Bronchial epithelial cell (primary cell): ENCODE results near the gene TOM1L2. TPM values are rescaled to one million over a fixed set of nuclear protein-coding genes. Genes with fewer than 3 reads are reported as not detected.

Experiments used
- DNase-seq: peaks from one replicate; pipeline ENCODE4 v3.0.0-alpha.2; 2010; ENCODE audit warnings: low read depth
- FAIRE-seq: peaks from 2 replicates; lab custom pipeline; 2011; peaks lifted over from hg19 to GRCh38; lab: Jason Lieb, UNC
- H3K27me3 ChIP-seq: 2 replicates; pipeline ENCODE4 v1.5.1; 2011; ENCODE audit warnings: low read length; ENCODE audit not compliant: control insufficient read depth, insufficient read depth
- H3K36me3 ChIP-seq: 2 replicates; pipeline ENCODE4 v1.5.1; 2011; ENCODE audit warnings: low read length; ENCODE audit not compliant: control insufficient read depth, insufficient read depth
- H3K4me3 ChIP-seq: 2 replicates; pipeline ENCODE4 v1.5.1; 2011; ENCODE audit warnings: mild to moderate bottlenecking, low read depth, low read length, control low read depth
- total RNA-seq: library from RNA; depleted of rRNA; stranded (reverse); fragments of >200 nt; gene quantifications from 2 replicates; pipeline ENCODE4 v1.2.1, GENCODE V29; 2014
- TF ChIP-seq, protein P1 (sequence below): IDR thresholded peaks from 2 replicates; pipeline ENCODE4 v1.5.1; 2011; ENCODE audit warnings: mild to moderate bottlenecking, moderate library complexity, low read length, control low read depth, inconsistent platforms; ENCODE audit not compliant: insufficient read depth, severe bottlenecking

The TOM1L2 gene
- total RNA-seq, 1 donor from 2014 or later = 12.4 TPM

DNA sequence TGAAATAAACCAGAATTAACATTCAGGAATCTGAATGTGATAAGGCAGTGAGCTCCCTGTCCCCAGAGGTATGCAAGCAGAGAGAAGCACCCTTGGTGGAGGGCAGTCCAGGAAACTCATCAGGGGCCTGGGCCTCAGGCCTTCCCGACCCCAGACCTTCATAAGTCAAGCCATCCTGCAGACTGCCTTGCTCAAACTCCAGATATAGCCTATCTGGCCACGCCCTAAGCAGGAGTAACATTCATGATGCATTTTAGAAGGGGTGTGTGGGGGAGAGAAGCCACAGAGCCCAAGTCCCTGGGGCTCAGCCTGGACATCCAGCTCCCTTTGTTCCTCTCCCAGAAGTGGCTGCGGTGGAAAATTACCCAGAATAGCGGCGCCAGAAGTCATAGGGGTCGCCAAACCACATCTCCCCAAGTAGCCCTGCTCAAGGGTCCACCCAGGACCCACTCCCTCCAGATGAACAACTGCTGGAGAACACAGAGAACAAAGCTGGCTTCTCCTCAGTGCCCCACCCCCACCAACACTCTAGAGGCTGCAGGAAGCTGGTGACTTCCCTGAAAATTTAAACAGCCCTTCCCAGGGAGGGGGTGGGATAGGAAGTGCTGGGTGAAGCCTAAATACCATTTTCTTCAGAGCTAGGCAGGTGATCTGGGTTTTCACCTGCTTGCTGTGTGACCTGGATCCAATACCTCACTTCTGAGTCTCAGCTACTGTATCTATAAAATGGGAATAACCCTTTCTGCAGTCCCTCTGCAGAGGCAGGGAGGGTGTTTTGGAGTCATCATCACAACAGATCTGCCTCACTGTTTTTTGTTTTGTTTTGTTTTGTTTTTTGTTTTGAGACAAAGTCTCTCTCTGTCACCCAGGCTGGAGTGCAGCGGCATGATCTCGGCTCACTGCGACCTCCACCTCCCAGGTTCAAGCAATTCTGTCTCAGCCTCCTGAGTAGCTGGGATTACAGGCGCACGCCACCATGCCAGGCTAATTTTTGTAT lies 133.9 kb downstream of the TOM1L2 start:
- TF ChIP-seq, protein P1, sequence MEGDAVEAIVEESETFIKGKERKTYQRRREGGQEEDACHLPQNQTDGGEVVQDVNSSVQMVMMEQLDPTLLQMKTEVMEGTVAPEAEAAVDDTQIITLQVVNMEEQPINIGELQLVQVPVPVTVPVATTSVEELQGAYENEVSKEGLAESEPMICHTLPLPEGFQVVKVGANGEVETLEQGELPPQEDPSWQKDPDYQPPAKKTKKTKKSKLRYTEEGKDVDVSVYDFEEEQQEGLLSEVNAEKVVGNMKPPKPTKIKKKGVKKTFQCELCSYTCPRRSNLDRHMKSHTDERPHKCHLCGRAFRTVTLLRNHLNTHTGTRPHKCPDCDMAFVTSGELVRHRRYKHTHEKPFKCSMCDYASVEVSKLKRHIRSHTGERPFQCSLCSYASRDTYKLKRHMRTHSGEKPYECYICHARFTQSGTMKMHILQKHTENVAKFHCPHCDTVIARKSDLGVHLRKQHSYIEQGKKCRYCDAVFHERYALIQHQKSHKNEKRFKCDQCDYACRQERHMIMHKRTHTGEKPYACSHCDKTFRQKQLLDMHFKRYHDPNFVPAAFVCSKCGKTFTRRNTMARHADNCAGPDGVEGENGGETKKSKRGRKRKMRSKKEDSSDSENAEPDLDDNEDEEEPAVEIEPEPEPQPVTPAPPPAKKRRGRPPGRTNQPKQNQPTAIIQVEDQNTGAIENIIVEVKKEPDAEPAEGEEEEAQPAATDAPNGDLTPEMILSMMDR = no peak
- Histone ChIP-seq H3K4me3 (no peak overlapping the region), H3K36me3 (peaks cover 11% of the 10 kb centered on the region), H3K27me3 (no peaks in the 10 kb centered on the region)
- DNase-seq = peak; percentile 55
- no peak for FAIRE-seq

DNA sequence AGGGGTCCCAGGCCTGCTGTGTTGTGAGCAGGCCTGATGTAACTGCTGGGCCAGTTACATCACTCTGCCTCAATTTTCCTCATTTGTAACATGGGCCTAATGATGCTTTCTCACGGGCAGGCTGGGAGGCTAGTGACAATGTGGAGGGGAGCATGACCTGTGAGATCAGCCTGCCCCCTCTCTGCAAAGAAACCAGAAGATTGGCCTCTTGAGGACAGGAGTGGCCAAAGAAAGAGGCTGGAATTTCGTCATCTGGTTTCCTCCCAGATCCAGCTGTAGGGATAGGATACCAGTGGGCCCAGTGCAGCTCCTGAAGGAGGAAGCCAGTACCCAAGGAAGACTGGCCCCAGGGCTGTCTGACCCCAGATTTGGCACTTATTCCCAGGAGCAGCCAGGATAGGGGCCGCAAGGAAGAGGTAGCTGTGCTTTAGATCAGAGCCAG lies 134.8 kb downstream of the TOM1L2 start:
- TF ChIP-seq, protein P1 = no peak
- peak overlapping the region; percentile 96 for H3K4me3 ChIP-seq
- H3K27me3 ChIP-seq = no peaks in the 10 kb centered on the region
- DNase-seq = peak; percentile 61
- H3K36me3 ChIP-seq = peaks cover 11% of the 10 kb centered on the region
- peak; percentile 18 for FAIRE-seq

DNA sequence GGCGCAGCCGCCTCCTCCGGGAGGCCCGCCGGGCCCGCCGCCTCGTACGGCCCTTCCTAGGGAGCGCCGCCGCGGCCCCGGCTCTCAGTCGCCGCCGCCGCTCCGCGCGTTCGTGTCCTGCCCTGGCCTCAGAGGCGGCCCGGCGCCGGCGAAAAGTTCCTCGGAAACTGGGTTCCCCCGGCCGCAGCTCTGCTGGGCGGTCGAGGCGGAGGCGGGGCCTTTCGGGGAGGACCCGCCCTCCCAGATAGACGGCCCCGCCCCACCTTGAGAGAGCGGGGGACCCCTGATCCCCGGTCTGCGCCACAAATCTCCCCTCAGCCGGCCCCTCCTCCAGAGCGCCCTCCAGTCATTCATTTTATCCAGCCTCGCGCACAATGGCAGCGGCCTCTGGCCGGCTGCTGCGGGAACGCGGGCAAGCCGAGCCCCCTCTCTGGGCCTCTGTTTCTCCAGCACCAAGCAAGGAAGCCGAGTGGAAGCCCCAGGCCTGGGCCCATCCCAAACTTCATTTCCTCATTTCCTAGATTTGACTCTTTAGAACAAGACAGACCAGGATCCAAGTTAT lies 135.3 kb downstream of the TOM1L2 start, which contains the start of gene SREBF1:
Gene SREBF1 (minus strand): TSS at position 169 of the 562 bp plus-strand sequence. CDS start 169 bp downstream, outside the sequence.
- H3K36me3 ChIP-seq = peaks cover 16% of the 10 kb centered on the region
- no peaks in the 10 kb centered on the region for H3K27me3 ChIP-seq
- H3K4me3 ChIP-seq = peak within 1 kb of the TSS; percentile 96
- FAIRE-seq (no peak), DNase-seq (no peak)
- TF ChIP-seq, protein P1 = no peak

DNA sequence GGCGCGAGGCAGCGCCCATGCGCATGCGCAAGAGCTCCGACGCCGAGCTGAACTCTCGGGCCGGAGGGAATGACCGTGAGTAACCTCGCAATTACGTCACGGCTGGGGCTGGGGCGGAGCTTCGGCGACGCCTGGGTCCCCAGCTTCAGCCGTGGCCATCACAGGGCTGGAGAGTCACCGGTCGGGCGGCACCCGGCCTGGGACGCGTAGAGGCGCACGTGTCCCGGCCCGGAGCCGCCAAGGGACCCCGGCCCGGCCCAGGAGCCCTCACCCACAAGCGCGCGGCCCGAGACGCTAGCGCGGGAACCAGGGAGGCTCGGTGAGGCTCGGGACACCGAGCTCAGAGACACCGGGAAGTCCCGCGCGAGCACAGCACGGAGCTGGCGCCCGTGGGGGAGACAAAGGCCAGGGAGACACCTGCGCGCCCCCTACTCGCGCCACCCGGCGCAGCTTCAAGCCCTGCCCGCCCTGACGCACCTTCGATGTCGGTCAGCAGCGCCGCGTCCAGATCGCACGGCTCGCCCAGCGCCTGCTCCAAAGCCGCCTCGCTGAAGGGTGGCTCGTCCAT lies 135.9 kb downstream of the TOM1L2 start:
- no peak for FAIRE-seq
- TF ChIP-seq, protein P1 = no peak

DNA sequence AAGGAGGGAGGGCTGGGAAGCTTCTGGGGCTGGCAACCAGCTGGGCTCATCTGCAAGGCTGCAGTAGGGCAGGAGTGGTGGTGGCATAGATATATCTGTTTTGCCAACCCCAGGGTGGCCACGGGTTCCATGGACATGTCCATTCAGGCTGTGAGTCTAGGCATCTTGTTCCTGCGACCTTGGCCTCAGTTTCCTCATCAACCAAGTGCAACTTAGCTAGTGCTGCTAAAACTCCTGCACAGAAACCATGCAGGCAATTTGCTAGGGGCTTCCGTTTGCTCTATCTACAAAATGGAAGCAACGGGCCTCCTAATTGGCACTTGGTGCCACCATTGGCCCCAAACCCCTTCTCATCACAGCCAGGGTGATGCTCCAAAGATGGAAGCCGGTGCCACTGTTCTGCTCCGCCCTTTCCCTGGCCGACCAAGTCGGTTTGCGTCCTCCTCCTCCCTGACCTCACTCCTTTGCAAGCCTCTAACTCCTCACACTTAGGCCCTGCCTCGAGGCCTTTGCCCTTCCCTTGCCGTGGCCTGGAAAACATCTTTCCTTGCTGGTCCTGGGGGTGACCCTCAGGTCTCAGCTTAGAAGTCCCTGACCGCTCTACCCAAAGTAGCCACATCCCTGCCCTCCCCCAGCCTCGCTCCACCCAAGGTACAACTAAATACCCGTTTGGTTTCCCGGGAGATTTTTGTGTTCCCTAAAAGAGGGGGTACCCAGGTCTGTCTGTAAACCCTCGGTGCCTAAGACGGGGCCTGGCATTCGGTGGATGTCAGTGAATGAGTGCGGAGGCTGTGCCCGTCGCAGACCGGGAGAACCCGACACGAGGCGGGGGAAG lies 136.6 kb downstream of the TOM1L2 start:
- peaks cover 26% of the 10 kb centered on the region for H3K36me3 ChIP-seq
- FAIRE-seq (no peak), DNase-seq (no peak)

More for the DNA sequence above, 135.9 kb downstream of the TOM1L2 start:
- peak; percentile 83 for DNase-seq
- no peaks in the 10 kb centered on the region for H3K27me3 ChIP-seq
- H3K36me3 ChIP-seq = peaks cover 21% of the 10 kb centered on the region
- H3K4me3 ChIP-seq = peak overlapping the region; percentile 96

More for the DNA sequence above, 136.6 kb downstream of the TOM1L2 start:
- TF ChIP-seq, protein P1 = no peak
- Histone ChIP-seq H3K4me3 (peak overlapping the region; percentile 96), H3K27me3 (no peaks in the 10 kb centered on the region)
